ENCODE measurements around the gene ADPGK.

DNA sequence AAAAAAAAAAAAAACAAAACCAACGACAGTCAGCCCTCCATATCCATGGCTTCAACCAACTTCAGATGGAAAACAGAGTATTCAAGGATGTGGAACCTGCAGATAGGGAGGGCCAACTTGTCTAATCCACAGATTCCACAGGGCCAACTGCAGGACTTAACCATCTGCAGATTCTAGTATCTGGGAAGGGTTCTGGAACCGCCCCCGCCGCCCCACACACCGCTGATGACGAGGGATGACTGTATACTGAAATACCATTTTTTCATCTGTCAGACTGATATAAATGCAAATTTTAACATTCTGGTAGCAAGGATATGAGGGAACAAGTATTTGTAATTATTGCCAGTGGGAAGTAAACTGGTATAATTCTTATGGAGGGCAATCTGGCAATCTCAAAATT, 29.5 kb downstream of the ADPGK start:
- TF ChIP-seq, protein P1, sequence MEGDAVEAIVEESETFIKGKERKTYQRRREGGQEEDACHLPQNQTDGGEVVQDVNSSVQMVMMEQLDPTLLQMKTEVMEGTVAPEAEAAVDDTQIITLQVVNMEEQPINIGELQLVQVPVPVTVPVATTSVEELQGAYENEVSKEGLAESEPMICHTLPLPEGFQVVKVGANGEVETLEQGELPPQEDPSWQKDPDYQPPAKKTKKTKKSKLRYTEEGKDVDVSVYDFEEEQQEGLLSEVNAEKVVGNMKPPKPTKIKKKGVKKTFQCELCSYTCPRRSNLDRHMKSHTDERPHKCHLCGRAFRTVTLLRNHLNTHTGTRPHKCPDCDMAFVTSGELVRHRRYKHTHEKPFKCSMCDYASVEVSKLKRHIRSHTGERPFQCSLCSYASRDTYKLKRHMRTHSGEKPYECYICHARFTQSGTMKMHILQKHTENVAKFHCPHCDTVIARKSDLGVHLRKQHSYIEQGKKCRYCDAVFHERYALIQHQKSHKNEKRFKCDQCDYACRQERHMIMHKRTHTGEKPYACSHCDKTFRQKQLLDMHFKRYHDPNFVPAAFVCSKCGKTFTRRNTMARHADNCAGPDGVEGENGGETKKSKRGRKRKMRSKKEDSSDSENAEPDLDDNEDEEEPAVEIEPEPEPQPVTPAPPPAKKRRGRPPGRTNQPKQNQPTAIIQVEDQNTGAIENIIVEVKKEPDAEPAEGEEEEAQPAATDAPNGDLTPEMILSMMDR (conservative IDR thresholded peaks at IDR 0.05; ENCODE audit: low read length), result no peak
- no peak for TF ChIP-seq EZH2phosphoT487 (IDR thresholded peaks at IDR 0.05; ENCODE audit: borderline replicate concordance)

All from Loucy (cell line).